Body of pancreas (tissue), 4 donors: Measurements from ENCODE around the gene CCDC136.

Experiments used
- POLR2A ChIP-seq, 3 donors: fragments of 450-650 bp; IDR thresholded peaks; one replicate each; pipeline ENCODE4 v1.6.1; 2016; ENCODE audit warnings: antibody characterized with exemption in 3 of 3, mild to moderate bottlenecking in 2 of 3
- TF ChIP-seq, protein P1 (sequence below), 7 experiments: fragments of 450-650 bp in 4 of 7; fragments of 200-600 bp in 3 of 7; sonication (generic) in 3 of 7; IDR thresholded peaks; one replicate each; pipeline ENCODE4 v1.5.1; 2016 to 2019; ENCODE audit warnings: antibody characterized with exemption in 7 of 7

DNA sequence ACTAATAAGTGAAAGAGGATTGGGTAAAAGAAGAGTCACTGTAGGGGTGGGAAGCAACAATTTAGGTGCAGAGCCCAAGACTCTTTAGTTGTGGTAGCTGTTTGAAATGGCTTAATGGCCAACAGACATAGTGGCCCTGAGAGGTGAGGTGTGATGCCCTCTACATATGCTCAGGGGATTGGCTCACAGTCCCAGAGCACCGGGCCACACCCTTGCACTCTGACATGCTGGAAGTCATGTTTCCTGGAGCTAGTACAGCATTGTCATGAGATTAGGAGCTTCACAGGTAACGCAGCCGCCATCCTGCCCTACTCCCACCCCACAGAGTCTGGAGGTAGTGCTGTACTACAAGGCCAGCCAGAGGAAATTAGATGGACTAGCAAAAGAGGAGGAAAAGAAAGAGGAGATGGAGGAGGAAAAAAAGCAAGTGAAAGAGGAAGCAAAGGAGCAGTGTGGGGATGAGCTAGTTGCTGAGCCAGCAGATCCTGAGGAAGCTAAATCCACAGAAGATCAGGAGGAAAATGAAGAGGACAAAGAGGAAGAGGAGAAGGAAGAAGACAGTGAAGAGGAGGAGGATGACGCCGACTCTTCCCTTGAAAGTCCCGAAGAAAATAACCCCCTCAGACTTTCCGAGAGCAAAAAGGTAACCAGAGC lies 23.6 kb downstream of the CCDC136 start:
- TF ChIP-seq, protein P1, sequence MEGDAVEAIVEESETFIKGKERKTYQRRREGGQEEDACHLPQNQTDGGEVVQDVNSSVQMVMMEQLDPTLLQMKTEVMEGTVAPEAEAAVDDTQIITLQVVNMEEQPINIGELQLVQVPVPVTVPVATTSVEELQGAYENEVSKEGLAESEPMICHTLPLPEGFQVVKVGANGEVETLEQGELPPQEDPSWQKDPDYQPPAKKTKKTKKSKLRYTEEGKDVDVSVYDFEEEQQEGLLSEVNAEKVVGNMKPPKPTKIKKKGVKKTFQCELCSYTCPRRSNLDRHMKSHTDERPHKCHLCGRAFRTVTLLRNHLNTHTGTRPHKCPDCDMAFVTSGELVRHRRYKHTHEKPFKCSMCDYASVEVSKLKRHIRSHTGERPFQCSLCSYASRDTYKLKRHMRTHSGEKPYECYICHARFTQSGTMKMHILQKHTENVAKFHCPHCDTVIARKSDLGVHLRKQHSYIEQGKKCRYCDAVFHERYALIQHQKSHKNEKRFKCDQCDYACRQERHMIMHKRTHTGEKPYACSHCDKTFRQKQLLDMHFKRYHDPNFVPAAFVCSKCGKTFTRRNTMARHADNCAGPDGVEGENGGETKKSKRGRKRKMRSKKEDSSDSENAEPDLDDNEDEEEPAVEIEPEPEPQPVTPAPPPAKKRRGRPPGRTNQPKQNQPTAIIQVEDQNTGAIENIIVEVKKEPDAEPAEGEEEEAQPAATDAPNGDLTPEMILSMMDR (IDR thresholded peaks at IDR 0.05) = no peak
- no peak for TF ChIP-seq POLR2A (IDR thresholded peaks at IDR 0.05)
